K562 treated with DMSO at 1 percent for 4 hours (cell line): ENCODE data around the gene SCAPER. TPM values are rescaled to one million over a fixed set of nuclear protein-coding genes. Genes with fewer than 3 reads are reported as not detected.

Source experiments
- total RNA-seq: library from RNA; unstranded; fragments of 300-600 nt; gene quantifications from 2 replicates; pipeline ENCODE4 v1.2.3, GENCODE V29; 2022; ENCODE audit not compliant: insufficient read depth

SCAPER gene, protein sequence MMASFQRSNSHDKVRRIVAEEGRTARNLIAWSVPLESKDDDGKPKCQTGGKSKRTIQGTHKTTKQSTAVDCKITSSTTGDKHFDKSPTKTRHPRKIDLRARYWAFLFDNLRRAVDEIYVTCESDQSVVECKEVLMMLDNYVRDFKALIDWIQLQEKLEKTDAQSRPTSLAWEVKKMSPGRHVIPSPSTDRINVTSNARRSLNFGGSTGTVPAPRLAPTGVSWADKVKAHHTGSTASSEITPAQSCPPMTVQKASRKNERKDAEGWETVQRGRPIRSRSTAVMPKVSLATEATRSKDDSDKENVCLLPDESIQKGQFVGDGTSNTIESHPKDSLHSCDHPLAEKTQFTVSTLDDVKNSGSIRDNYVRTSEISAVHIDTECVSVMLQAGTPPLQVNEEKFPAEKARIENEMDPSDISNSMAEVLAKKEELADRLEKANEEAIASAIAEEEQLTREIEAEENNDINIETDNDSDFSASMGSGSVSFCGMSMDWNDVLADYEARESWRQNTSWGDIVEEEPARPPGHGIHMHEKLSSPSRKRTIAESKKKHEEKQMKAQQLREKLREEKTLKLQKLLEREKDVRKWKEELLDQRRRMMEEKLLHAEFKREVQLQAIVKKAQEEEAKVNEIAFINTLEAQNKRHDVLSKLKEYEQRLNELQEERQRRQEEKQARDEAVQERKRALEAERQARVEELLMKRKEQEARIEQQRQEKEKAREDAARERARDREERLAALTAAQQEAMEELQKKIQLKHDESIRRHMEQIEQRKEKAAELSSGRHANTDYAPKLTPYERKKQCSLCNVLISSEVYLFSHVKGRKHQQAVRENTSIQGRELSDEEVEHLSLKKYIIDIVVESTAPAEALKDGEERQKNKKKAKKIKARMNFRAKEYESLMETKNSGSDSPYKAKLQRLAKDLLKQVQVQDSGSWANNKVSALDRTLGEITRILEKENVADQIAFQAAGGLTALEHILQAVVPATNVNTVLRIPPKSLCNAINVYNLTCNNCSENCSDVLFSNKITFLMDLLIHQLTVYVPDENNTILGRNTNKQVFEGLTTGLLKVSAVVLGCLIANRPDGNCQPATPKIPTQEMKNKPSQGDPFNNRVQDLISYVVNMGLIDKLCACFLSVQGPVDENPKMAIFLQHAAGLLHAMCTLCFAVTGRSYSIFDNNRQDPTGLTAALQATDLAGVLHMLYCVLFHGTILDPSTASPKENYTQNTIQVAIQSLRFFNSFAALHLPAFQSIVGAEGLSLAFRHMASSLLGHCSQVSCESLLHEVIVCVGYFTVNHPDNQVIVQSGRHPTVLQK (N-terminal part only)
- 1.9 and 3.9 TPM in 2 replicates for total RNA-seq

DNA sequence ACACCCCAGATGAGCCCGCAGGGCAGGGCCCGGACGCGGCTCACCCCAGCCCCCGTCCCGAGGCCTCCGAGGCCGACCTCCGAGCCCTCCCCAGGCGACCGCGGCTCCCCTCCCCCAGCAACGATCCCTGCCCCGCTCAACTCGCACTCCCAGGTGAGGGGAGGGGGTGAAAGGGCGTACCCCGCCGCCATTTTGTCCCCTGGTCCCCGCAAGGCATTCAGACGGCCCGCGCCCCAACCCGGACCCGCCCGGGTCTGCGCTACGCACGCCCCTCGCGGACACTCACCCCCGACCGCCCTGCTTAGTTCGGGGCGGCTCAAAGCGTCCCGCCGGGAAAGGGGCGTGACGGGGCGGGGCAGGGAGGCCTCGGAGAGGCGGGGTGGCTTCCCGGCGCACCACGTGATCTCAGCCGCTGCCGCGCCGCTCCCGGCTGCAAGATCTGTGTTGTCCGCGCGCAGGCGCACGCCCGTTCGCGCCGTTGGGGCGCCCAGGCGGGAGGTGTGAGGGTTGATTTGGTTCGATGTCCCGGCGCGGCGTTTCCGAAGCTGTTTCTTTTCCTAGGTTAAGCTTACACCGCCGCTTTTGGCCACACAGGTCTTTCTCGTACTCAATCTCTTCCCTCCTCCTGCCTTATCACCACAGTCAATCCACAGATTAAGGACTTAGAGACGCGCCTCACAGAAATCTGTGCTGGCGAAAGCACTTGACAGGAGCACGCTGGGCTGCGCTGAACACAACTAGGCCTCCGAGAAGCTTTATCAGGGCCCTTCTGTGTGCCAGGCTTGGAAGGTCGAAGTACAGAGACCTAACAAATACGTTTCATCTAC is at the start of gene SCAPER:
TSS of gene SCAPER (minus strand) at position 328 of the 827 bp plus-strand sequence. CDS start 21,523 bp downstream, outside the sequence.

DNA sequence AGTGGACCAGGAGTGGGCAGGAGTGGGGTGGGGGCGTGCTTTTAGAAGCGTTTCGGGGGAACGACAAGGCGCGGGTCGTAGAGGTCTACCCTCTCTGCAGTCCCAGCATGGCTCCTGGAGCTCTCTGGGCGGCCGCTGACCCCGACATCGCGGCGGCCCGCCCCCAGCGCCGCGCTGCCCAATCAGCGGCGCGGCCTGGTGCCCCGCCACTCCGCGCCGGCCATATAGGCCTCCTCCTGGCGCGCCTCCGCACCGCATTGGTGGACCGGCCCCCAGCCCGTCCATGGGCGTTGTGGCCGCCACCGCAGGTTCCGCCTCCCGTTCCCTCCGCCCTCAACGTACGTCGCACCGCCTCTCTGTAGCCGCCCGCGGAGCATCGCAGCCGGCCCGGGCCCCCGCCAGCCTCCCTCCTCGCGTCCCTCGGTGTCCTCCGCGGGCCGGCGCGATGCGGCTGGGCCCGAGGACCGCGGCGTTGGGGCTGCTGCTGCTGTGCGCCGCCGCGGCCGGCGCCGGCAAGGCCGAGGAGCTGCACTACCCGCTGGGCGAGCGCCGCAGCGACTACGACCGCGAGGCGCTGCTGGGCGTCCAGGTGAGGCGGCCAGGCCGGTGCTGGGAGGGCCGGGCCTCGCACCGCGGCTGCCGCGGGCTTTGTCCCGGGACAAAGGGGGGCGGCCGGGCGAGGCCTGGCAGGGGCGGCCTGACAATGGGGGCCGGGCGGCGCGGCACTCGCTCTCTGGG is 26.4 kb upstream of the SCAPER start, which contains the start of gene RCN2:
TSS of gene RCN2 (plus strand) at position 353 of the 738 bp plus-strand sequence. CDS start at position 446, 93 bp downstream.

DNA sequence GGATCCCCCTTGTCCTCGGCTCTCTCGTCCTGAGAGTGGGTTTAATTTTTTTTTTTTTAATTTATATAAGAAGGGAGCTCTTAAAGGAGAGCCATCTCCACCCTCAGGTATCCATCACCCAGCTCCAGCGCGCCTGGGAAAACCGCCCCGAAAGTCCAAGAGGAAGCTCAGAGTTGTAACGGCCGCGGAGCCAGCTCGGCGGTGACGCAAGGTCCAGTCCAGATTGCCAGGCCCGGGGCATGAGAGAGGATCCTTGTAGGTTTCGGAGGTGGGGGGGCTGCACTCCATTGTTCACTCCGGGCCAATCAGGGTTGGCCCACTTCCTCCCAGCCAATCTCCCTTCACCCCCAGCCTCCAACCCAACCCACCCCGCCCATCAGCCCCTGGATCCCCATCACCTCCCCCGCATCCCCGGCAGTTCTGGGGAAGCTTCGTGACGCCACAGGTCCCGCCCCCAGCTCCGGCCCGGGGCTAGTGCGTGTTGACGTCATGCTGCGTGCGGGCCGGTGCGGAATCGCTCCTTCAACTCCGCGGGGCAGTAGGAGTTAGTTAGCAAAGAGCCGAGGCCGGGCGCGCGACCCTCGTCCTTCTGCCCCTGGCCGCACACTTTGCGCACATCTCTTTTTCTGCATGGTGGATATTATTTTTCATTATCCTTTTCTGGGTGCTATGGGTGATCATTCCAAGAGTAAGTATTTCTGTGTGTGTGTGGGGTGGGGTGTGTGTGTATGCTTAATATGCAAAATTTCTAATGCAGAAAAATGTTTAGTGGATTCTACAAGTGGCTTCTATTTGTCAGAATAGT is 568.7 kb downstream of the SCAPER start, which contains the start of gene ISL2:
TSS of gene ISL2 (plus strand) at position 520 of the 805 bp plus-strand sequence. CDS start at position 631, 111 bp downstream.

DNA sequence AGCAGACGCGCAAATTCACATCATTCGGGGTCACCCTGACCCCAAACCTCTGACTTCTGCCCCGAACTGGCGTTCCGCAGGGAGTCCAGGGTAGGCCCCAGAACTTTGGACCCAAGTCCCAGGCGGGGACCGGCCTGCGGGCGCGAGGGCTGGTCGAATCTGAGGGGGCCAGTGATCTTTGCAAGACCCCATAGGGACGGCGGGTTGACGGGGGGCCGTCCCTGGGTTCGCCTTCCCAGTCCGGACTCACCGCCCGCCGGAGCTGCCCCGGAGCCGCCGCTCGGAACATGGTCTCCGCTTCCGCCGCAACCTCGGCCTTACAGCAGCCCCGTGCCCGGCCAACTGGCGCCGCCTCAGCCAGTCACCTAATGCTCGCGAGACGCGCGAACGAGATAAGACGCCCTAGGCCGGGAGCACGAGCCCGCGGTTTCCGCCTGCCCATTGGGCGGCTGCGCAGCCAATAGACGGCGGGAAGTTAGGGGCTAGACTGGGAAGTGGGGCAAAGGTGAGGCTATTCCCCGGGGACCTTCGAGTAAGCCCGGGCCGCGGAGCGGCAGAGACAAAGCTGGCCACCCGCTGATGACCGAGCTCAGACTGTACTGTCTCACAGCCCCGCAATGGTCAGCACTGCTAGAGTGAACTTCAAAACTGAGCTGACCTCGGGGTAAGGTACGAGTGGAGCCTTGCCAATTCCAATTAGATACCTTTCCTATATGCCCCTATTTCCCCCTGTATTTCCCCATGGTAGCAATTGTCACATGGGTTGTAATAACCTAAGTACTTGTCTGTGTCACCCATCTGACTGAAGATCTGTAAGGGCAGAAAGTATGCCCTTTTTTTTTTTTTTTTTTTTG is 593.8 kb downstream of the SCAPER start, which contains the start of gene ETFA:
TSS of gene ETFA (minus strand) at position 370 of the 854 bp plus-strand sequence. CDS start at position 289, 81 bp downstream.

Other genes starting within 250 kb of the SCAPER start
- gene RCN2, start 26.4 kb upstream of the SCAPER start, total RNA-seq, result 17.6 and 21.9 TPM in 2 replicates
- not detected in 2 replicates for gene PSTPIP1, start 89.8 kb upstream of the SCAPER start, total RNA-seq
- 74.6 and 79.8 TPM in 2 replicates for gene TSPAN3, start 165.8 kb upstream of the SCAPER start, total RNA-seq